Activated CD4-positive, alpha-beta T cell treated with anti-CD3 and anti-CD28 coated beads, Interleukin-2, amount 50 U/mL, for 48 hours (primary cell): ENCODE results near the gene LGALS9.

Experiments
- DNase-seq, 2 experiments: peaks; one replicate each; pipeline ENCODE4 v3.0.0-alpha.2; 2020

Gene LGALS9

DNA sequence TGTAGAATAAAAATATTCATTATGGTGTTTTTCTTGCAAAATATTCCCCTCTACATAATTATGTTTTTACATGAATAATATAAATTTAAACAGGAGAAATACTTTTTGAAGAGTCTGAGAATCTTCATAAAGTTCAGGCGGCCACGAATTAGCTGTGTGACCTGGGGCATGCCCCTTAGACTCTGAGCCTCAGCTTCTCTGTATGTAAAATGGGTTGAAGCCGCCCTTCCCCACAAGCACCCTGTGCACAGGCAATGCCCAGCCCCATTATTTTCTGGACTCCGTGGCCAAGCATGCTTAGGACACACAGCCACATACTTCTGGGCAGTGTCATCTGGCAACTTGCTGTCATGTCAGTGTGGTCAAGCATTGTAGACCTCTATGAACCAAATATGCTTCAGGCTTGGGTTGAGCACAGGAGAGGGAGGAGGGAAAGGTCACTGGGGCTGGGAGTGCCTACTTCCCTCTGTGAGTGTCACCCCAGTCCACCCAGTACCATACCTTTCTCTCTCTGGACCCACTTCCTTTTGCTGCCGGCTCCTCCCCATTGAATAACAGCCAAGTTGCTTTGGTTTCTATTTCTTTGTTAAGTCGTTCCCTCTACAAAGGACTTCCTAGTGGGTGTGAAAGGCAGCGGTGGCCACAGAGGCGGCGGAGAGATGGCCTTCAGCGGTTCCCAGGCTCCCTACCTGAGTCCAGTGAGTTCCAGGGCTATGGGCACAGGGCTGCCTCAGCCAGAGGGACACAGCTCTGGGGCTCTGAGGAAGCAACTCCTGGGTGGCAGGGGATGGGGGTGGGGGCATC lies at the start of gene LGALS9:
Gene LGALS9, plus strand, starts transcription at position 582 of the 804 bp plus-strand sequence. Its CDS starts 78 bp downstream, at position 660.
- DNase-seq, result peak; percentile 18 to 37

DNA sequence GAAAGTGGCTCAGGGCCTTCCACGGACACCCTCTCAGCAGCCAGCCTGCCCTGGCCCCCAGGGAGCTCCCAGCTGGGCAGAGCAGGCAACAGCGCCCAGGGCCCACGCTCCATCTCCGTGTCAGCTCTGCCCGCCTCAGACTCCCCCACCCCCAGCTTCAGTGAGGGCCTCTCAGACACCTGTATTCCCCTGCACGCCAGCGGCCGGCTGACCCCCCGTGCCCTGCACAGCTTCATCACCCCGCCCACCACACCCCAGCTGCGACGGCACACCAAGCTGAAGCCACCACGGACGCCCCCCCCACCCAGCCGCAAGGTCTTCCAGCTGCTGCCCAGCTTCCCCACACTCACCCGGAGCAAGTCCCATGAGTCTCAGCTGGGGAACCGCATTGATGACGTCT lies 48.3 kb upstream of the LGALS9 start:
- DNase-seq, result no peak

- no peak for DNase-seq
Measured at GRCh38 chr17:27585153-27585681, 45.8 kb upstream of the LGALS9 start.

DNA sequence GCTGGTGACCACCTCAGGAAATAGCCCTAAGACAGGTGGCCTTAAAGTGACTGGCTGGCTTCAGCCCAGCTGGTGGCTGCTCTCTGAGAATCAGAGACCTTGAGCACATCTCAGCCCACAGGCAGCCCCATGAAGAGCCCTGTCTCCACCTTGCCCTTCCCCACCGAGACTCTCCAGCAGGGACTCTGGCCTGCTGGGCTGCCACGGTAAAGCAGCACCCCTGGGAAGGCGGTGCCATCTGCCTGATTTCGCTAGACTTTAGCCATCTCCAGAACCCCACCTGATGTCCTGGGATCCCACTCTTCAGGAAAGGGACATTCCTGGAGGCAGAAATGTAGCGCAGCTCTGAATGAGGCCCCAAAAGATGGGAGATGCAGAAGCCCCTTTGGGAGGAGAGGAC lies 45.2 kb upstream of the LGALS9 start:
- no peak for DNase-seq

GRCh38 chr17:27586203-27586721 lies 44.7 kb upstream of the LGALS9 start:
- DNase-seq, result no peak

GRCh38 chr17:27588354-27588753 lies 42.6 kb upstream of the LGALS9 start:
- no peak for DNase-seq

DNA sequence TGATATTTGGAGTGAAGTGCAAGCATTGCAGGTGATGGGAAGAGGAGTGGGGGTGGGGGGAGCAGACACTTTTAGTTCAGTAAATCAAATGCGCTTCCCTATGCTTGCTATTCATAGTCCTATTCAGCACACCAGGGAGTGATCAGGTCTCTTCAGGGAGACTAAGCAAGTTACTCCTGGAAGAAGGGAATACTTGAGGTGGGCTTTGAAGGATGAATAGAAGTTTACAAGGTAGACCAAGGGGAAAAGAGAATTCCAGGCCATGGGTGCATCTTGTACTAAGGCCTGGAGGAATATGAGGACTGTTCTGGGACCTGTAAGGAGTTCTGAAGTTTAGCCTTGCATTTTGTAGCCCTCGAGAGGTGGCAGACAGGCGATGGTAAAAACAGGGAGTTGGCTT lies 40.1 kb upstream of the LGALS9 start:
- DNase-seq, result no peak

GRCh38 chr17:27591986-27592385 lies 39.0 kb upstream of the LGALS9 start:
- DNase-seq, result no peak

DNA sequence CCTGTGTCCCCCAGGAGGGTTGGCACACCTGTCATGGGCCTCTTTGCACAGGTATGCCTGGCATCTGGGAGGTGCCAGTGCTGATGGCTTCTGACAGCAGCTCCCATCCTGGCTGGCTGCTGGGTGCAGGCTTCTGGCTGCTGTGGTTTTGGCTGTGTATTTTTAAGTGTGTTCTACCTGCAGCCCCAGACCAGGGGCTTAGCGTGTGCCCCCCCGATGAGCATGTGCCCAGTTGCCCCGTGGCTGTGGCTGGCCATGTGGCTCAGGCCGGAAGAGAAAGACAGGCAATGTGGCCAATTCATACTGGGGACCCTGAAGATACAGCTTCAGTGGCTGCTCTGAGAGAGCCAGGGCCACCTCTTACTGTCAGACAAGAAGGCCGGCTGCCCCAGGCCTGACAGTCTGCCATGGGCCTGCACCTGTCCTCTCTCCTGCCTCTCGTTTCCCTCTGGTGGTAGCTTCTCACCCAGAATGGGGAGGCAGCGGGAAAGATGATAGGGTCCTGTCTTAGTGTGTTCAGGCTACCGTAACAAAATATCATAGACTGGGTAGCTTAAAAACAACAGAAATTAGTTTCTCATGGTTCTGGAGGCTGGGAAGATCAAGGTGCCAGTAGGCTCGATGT lies 37.6 kb upstream of the LGALS9 start:
- DNase-seq, result no peak

DNA sequence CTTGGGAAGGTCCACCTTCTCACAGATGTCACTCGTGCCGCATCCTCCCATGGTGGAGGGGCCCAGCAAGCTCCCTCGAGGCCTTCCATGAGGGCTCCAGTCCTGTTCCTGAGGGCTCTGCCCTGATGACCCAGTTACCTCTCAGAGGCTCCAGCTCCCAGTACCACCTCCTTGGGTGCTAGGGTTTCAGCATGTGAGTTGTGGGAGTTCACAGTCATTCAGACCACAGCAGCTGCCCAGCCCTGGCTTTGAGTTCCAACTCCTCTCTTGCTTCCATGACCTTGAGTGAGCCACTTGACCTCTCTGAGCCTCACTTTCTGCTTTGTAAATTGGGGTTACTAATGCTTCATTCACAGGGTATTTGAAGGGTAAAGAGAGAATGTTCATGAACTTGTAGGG lies 37.1 kb upstream of the LGALS9 start:
- DNase-seq, result no peak

DNA sequence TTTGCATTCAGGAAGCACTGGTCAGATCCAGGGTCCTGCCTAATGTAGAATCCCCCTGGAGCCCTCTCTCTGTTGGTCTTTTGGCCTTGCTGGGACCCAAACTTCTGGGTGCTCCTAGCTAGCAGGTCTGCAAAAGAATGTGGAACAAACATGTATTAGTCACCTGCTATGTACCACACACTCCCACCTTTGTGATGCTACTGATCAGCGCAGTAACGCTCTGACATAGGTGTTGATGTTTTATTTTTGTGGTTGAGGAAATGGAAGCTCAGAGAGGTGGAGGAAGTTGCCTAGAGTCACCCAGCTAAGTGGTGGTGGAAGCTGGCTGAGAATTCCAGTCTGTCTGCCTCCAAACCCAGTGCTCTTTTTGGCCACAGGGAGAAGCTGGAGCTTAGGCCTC lies 35.8 kb upstream of the LGALS9 start:
- no peak for DNase-seq

GRCh38 chr17:27596096-27596495 lies 34.9 kb upstream of the LGALS9 start:
- no peak for DNase-seq

DNA sequence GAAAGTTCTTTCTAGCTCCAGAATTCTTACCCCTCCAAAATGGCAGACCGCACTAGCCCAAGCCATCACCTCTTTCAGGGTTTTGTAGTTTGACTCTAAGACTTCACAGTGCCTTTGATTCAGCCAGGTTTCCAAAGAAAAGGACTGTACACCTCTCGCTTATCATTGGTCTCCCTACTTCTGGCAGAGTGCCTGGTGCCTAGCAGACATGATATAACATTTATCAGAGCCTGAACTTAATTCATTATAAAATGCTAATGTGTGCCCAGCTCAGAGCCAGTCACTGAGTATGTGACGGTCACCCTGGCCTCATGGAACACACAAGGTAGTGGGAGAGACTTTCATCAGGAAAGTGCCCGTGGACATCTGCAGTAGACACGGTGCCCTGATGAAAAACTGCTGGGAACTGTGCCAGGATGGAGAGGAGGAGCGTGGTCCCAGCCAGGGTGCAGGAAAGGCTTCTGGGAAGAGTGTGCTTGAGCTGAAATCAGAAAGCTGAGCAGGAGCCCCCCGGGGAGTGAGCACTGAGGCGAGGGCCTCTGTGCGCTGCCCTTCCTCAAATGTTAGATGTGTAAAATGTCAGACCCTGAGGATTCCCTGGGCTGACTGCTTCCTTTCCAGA lies 34.3 kb upstream of the LGALS9 start:
- DNase-seq, result no peak

DNA sequence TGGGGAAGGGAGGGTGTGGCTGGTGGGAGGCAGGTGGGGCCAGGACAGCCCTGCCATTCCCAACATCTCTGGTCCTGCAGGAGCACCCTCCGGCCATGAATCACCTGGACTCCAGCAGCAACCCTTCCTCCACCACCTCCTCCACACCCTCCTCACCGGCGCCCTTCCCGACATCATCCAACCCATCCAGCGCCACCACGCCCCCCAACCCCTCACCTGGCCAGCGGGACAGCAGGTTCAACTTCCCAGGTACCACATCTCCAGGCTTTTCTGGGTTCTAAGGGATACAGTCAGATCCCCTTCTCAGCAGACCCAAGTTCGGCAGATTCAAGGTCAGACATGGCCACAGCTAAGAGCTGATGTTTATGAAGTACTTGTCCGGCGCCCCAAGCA lies 33.8 kb upstream of the LGALS9 start:
- no peak for DNase-seq

GRCh38 chr17:27597783-27598320 lies 33.1 kb upstream of the LGALS9 start:
- DNase-seq, result no peak

DNA sequence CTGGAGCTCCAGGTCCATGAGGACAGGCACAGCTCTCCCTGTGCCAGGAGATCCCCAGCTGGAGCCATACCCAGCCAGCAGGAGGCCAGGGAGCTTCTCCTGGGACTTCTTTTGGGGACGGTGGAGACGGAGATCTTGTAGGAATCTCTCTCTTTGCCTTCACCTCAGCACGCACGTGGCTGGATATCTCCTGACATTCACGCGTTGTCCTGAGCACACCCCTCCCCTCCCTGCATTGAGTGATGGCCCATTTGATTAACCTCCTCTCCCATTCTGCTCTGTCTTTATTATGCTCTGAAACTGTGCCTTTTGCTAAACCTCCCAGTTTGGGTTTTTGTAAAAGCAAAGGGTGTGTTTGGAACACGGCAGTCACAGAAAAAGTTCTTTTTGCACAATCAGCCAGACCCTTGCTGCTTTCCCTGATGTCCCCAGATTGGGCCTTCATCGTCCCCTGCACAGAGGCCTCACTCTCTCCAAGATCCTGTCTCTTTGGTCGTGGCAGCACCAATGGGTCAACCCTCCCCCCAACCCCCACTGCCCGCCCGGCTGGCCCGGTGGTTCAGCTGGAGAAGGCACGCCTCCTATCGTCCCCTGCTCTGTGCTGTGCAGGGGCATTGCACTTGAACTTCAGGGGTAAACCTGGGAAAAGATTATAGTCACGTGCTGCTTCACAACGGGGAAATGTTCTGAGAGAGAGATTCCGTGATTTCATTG lies 32.5 kb upstream of the LGALS9 start:
- DNase-seq, result no peak

DNA sequence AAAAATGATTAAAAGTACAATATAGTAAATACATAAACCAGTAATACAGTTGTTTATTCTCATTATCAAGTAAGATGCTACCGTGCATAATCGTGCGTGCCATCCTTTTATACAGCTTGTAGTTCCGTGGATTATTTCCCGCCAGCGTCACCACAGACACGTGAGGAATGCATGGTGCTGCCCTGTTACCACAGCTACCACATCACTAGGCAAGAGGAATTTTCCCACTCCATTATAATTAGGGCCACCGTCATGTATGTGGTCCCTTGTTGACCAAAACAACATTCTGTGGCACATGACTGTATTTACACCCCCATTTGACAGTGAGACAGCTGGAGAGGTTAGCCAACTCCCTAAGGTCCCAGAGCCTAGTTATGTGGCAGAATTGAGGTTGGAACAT lies 30.5 kb upstream of the LGALS9 start:
- DNase-seq, result no peak

DNA sequence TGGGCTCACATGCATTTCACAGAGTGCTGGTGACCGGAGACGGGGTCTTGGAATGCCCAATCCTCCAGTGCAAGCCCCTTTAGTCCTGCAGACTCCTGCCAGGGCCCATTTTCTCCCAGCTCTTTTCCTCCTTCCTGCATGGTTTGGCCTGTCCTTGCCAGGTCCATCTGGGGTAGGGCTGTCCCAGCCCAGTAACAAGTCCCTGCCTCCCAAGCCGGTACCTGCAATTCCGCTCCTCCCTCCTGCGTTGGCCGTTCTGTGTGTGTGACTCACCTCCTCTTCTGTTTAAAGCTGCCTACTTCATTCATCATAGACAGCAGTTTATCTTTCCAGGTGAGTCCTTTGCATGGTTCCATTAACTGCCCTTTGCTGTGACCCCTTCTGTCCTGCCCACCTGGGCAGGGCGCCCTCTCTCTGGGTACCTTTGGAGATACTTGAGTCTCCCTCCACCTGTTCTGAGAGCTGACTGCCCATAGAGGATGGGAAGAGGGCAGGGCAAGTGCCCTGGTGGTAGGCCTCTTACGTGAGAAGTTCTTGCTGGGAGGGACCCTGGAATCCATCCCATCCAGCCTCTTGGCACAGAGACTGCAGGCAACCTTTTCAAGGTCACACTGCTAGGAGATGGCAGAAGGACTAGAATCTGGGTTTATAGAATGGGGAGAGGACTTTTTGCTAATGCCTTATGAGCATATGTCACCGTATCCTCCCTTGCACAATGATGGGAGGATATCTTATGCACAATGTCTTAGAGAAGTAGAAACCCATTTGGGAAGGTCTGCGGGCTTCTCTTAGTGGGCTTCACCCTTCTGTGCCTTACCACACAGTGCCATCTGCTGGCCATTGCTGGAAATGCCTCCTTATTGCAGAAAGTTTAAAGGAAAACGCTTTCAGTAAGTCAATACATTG lies 29.7 kb upstream of the LGALS9 start:
- peak; percentile 88 to 91 for DNase-seq

DNA sequence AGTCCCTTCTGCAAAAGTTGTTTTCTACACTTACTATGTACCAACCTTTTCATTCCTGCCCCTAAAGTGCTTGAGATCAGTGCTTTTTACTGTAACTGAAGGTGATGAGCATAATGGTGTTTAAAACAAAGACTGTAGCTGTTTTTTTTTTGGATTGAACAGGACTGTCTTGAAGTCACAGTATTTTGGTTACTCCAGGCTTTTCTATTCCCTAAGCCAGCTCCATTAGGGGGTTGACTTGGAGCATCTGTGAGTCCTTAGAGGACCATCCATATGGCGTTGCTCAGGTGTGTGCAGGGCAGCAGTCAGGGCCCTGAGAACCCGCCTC lies 29.0 kb upstream of the LGALS9 start:
- DNase-seq, result no peak

DNA sequence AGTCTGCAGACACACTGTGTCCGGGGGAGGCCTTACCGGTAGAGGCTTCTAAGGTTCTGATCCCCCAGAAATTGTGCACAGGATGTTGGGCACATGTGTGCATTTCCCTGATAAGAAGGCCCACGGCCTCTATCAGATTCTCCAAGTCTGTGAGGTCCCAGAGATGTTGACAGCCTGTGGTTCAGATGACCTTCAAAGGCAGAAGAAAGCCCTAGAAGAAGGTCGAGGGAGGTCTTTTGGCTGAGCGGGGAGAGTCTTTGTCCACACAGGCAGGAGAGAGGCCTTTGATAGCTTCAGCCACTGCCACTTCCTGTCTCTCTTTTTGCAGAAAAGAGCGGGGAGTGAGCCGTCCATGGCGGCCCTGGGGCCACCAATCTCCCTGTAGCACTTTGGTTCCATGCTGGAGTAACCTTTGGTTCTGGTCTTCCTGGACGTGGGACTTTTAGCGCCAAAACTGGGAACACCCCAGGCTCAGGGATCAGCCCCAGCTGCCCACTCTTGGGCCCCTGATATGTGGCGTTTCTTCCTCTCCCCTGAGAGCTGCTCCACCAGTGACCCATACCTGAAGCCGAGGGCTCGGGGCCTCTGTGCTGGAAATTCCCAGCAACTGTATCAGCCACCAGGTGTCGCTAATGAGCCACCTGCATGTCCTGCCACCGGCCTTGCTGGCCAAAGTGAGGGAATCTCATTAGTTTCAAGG lies 28.1 kb upstream of the LGALS9 start:
- peak; percentile 80 to 84 for DNase-seq

DNA sequence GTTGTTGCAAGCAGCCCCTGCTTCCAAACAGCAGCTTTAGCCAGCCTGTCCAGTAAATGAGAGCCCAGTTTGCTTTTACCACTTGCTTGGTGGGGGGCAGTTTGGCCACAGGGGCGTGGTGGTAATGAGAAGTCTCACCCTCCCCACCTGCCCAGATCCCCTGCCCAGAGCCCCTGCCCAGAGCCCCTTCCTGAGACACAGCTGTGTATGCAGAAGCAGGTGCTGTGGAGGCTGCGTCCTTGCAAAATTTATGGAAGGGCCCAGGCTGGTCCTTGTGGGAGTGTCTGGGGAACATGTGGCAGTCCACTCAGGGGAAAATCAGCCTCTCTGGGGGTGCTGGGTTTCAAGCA lies 27.6 kb upstream of the LGALS9 start:
- DNase-seq, result no peak
